CD1c-positive myeloid dendritic cell (primary cell): Measurements from ENCODE around the gene SIPA1L2.
A peak's percentile ranks its signal among the peaks of the same experiment; 100 is the strongest.

Experiments
- DNase-seq: peaks from one replicate; pipeline ENCODE4 v3.0.0-alpha.2; 2016; ENCODE audit errors: extremely low spot score

The SIPA1L2 gene

GRCh38 chr1:232650418-232650817 lies 20.5 kb upstream of the SIPA1L2 start:
- no peak for DNase-seq

- DNase-seq: no peak
Measured at GRCh38 chr1:232648316-232648715, 18.4 kb upstream of the SIPA1L2 start.

GRCh38 chr1:232644209-232644608 lies 14.3 kb upstream of the SIPA1L2 start:
- DNase-seq: no peak

GRCh38 chr1:232643251-232643650 lies 13.3 kb upstream of the SIPA1L2 start:
- DNase-seq: no peak

GRCh38 chr1:232641507-232641906 lies 11.6 kb upstream of the SIPA1L2 start:
- no peak for DNase-seq

GRCh38 chr1:232636799-232637198 lies 6.9 kb upstream of the SIPA1L2 start:
- DNase-seq: no peak

- DNase-seq: peak; percentile 64
Measured at GRCh38 chr1:232635778-232636356, 5.9 kb upstream of the SIPA1L2 start.

GRCh38 chr1:232635279-232635678 lies 5.3 kb upstream of the SIPA1L2 start:
- DNase-seq: no peak

GRCh38 chr1:232634096-232634495 lies 4.2 kb upstream of the SIPA1L2 start:
- peak; percentile 83 for DNase-seq

GRCh38 chr1:232630894-232631195 lies 912 bp upstream of the SIPA1L2 start:
- no peak for DNase-seq

GRCh38 chr1:232629250-232630046 lies 485 bp downstream of the SIPA1L2 start:
- peak; percentile 54 for DNase-seq

- peak; percentile 38 for DNase-seq
Measured at GRCh38 chr1:232628335-232629249, 1.3 kb downstream of the SIPA1L2 start.

GRCh38 chr1:232627645-232628334 lies 2.1 kb downstream of the SIPA1L2 start:
- peak; percentile 45 for DNase-seq

- DNase-seq: no peak
Measured at GRCh38 chr1:232627171-232627570, 2.8 kb downstream of the SIPA1L2 start.

- no peak for DNase-seq
Measured at GRCh38 chr1:232626452-232626851, 3.5 kb downstream of the SIPA1L2 start.

- DNase-seq: no peak
Measured at GRCh38 chr1:232625319-232625868, 4.5 kb downstream of the SIPA1L2 start.

GRCh38 chr1:232624546-232625281 lies 5.2 kb downstream of the SIPA1L2 start:
- peak; percentile 66 for DNase-seq

- DNase-seq: no peak
Measured at GRCh38 chr1:232622981-232623380, 7.0 kb downstream of the SIPA1L2 start.

GRCh38 chr1:232622378-232622777 lies 7.6 kb downstream of the SIPA1L2 start:
- no peak for DNase-seq

- peak; percentile 86 for DNase-seq
Measured at GRCh38 chr1:232621050-232621449, 8.9 kb downstream of the SIPA1L2 start.
